Measurements from ENCODE around the gene CPT1C.

Gene CPT1C

DNA sequence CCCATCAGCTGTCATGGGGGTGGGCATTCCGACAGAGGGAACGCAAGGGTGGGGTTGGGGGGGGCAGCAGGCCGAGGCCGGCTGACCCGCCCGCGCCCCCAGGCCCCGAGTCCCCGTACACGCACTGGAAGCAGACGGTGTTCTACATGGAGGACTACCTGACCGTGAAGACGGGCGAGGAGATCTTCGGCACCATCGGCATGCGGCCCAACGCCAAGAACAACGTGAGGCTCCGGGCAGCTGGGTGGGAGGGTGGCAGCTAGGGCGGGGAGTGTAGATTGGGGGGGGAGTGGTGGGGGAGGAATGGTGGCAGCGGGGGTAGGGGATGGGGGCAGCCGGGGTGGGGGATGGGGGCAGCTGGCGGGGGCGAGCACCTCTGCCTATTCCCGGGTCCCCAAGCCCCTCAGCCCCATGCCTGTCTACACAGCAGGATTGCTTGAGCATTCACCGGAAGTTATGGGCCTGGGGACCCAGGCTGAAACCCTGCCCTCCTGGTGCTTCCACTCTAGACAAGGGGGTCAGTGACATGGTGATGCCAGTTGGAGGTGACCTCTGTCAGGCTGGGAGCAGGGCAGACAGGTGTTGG, 4.3 kb upstream of the CPT1C start:
- no peaks in the 10 kb centered on the region for H3K9me2 ChIP-seq (replicated peaks; ENCODE audit: control insufficient read depth, low read length)
- H3K36me3 ChIP-seq (ENCODE audit: control insufficient read depth, low read length) = peaks cover 86% of the 10 kb centered on the region
- H4K20me1 ChIP-seq (ENCODE audit: control insufficient read depth, insufficient read depth, low read depth, low read length) = peaks cover 9% of the 10 kb centered on the region; the same call in 1 of the 2 replicates
- H3K27me3 ChIP-seq (ENCODE audit: control insufficient read depth, low read length) = no peaks in the 10 kb centered on the region
- H3K79me2 ChIP-seq (ENCODE audit: control insufficient read depth, low read length) = peaks cover 20% of the 10 kb centered on the region
- H3K9me3 ChIP-seq (ENCODE audit: control insufficient read depth, insufficient read depth, low read length) = no peaks in the 10 kb centered on the region
- H3K27ac ChIP-seq (ENCODE audit: low read depth, low read length) = no peak overlapping the region
- TF ChIP-seq, protein P1, sequence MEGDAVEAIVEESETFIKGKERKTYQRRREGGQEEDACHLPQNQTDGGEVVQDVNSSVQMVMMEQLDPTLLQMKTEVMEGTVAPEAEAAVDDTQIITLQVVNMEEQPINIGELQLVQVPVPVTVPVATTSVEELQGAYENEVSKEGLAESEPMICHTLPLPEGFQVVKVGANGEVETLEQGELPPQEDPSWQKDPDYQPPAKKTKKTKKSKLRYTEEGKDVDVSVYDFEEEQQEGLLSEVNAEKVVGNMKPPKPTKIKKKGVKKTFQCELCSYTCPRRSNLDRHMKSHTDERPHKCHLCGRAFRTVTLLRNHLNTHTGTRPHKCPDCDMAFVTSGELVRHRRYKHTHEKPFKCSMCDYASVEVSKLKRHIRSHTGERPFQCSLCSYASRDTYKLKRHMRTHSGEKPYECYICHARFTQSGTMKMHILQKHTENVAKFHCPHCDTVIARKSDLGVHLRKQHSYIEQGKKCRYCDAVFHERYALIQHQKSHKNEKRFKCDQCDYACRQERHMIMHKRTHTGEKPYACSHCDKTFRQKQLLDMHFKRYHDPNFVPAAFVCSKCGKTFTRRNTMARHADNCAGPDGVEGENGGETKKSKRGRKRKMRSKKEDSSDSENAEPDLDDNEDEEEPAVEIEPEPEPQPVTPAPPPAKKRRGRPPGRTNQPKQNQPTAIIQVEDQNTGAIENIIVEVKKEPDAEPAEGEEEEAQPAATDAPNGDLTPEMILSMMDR (IDR thresholded peaks at IDR 0.05; ENCODE audit: low read depth, low read length, poor library complexity, severe bottlenecking) = no peak
- no peak for TF ChIP-seq EZH2phosphoT487 (IDR thresholded peaks at IDR 0.05; ENCODE audit: borderline replicate concordance, low read length)
- H3F3A ChIP-seq (ENCODE audit: control insufficient read depth, insufficient read depth) = peaks cover 2% of the 10 kb centered on the region; the same call in 1 of the 2 replicates
- H3K4me3 ChIP-seq (ENCODE audit: low read length) = no peak overlapping the region
- peaks cover 9% of the 10 kb centered on the region for H3K4me1 ChIP-seq (ENCODE audit: control insufficient read depth, low read length)
- H3K4me2 ChIP-seq (ENCODE audit: low read length) = no peak overlapping the region

DNA sequence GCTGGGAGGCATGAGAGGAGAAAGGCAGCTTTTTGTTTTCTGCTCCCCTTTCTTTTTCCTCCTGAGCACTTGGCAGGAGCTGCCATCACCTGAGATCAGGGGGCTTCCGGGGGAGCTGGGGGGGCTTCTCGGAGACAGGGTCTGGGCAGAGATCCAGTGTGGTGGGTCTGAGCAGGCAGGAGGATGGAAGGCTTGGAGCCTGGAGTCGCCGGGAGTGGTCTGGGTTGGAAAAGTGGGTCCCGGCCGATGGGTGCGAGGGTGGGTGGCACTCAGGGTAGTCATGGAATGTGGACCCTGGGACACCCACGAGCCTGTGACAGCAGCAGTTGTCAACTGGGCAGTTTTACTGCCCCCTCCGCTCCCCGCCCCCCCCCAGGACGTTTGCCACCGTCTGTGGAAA, 3.8 kb upstream of the CPT1C start:
- peaks cover 15% of the 10 kb centered on the region for H3K79me2 ChIP-seq (ENCODE audit: control insufficient read depth, low read length)
- H3K27ac ChIP-seq (ENCODE audit: low read depth, low read length) = no peak overlapping the region
- no peak overlapping the region for H3K4me3 ChIP-seq (ENCODE audit: low read length)
- H4K20me1 ChIP-seq (ENCODE audit: control insufficient read depth, insufficient read depth, low read depth, low read length) = peaks cover 6% of the 10 kb centered on the region; the same call in 1 of the 2 replicates
- no peaks in the 10 kb centered on the region for H3K27me3 ChIP-seq (ENCODE audit: control insufficient read depth, low read length)
- peaks cover 2% of the 10 kb centered on the region; the same call in 1 of the 2 replicates for H3F3A ChIP-seq (ENCODE audit: control insufficient read depth, insufficient read depth)
- no peaks in the 10 kb centered on the region for H3K9me2 ChIP-seq (replicated peaks; ENCODE audit: control insufficient read depth, low read length)
- peaks cover 9% of the 10 kb centered on the region for H3K4me1 ChIP-seq (ENCODE audit: control insufficient read depth, low read length)
- H3K36me3 ChIP-seq (ENCODE audit: control insufficient read depth, low read length) = peaks cover 80% of the 10 kb centered on the region
- TF ChIP-seq EZH2phosphoT487 (IDR thresholded peaks at IDR 0.05; ENCODE audit: borderline replicate concordance, low read length) = no peak
- TF ChIP-seq, protein P1 (IDR thresholded peaks at IDR 0.05; ENCODE audit: low read depth, low read length, poor library complexity, severe bottlenecking) = no peak
- H3K4me2 ChIP-seq (ENCODE audit: low read length) = no peak overlapping the region
- no peaks in the 10 kb centered on the region for H3K9me3 ChIP-seq (ENCODE audit: control insufficient read depth, insufficient read depth, low read length)

DNA sequence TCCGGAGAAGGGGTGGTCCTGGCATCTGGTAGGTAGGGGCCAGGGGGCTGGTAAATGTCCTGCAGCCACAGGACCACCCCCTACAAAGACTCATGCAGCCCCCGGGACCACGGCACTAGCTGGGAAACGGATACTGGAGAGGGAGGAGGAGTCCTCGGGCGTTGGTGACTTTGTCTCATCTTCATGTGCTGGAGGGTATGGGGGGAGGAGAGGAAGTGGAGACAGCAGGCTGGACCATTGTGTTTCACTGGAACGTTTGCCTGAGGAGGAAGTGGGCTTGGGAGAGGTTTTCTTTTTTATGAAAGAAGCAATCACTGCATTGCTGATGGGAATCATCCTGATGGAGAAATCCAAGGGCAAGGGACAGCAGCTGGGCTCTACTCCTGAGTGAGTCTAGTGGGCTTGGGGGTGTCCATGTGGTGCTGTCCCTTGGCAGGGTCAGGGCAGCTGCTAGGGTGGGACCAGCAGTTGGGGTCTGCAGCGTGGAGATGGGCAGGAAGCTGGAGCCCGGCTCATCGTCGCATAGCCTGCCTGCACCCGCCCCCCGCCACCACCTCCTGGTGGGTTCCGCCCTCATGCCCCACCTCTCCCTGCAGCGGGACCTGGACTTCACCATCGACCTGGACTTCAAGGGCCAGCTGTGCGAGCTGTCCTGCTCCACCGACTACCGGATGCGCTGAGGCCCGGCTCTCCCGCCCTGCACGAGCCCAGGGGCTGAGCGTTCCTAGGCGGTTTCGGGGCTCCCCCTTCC, 3.2 kb upstream of the CPT1C start:
- Histone ChIP-seq H3K27ac (ENCODE audit: low read depth, low read length) (no peak overlapping the region), H3K27me3 (ENCODE audit: control insufficient read depth, low read length) (no peaks in the 10 kb centered on the region), H4K20me1 (ENCODE audit: control insufficient read depth, insufficient read depth, low read depth, low read length) (peaks cover 6% of the 10 kb centered on the region; the same call in 1 of the 2 replicates), H3K4me1 (ENCODE audit: control insufficient read depth, low read length) (peaks cover 9% of the 10 kb centered on the region), H3F3A (ENCODE audit: control insufficient read depth, insufficient read depth) (peaks cover 2% of the 10 kb centered on the region; the same call in 1 of the 2 replicates), H3K79me2 (ENCODE audit: control insufficient read depth, low read length) (peaks cover 10% of the 10 kb centered on the region; the same call in 1 of the 2 replicates), H3K9me2 (replicated peaks; ENCODE audit: control insufficient read depth, low read length) (no peaks in the 10 kb centered on the region), H3K9me3 (ENCODE audit: control insufficient read depth, insufficient read depth, low read length) (no peaks in the 10 kb centered on the region), H3K4me3 (ENCODE audit: low read length) (no peak overlapping the region), H3K36me3 (ENCODE audit: control insufficient read depth, low read length) (peaks cover 74% of the 10 kb centered on the region), H3K4me2 (ENCODE audit: low read length) (no peak overlapping the region)
- TF ChIP-seq, protein P1 (IDR thresholded peaks at IDR 0.05; ENCODE audit: low read depth, low read length, poor library complexity, severe bottlenecking) = no peak
- no peak for TF ChIP-seq EZH2phosphoT487 (IDR thresholded peaks at IDR 0.05; ENCODE audit: borderline replicate concordance, low read length)
